HepG2 (cell line): ENCODE measurements around the gene CELSR3. TPM values are rescaled to one million over a fixed set of nuclear protein-coding genes. Genes with fewer than 3 reads are reported as not detected.

Experiments used
- CENPX ChIP-seq: sonication (generic); formaldehyde crosslinking; IDR thresholded peaks from 2 replicates; pipeline ENCODE4 v1.9.0; 2021; ENCODE audit warnings: mild to moderate bottlenecking, missing genetic modification reagents, moderate library complexity
- CHD4 ChIP-seq: fragments of 200-600 bp; sonication (generic); IDR thresholded peaks from 2 replicates; pipeline ENCODE4 v1.7.0; 2017; ENCODE audit warnings: mild to moderate bottlenecking, low read length, borderline replicate concordance
- CREM ChIP-seq, 2 experiments: sonication (generic) in 1 of 2; formaldehyde crosslinking in 1 of 2; IDR thresholded peaks; 2 replicates each; pipeline versions ENCODE4 v1.4.0 to v1.6.1; 2016 to 2020; ENCODE audit warnings: antibody characterized with exemption in 1 of 2, mild to moderate bottlenecking in 1 of 2, missing genetic modification reagents in 1 of 2
- HIVEP1 ChIP-seq: sonication (generic); formaldehyde crosslinking; IDR thresholded peaks from 2 replicates; pipeline ENCODE4 v1.4.0; 2020; ENCODE audit warnings: mild to moderate bottlenecking, missing genetic modification reagents
- JUNB ChIP-seq: sonication (generic); formaldehyde crosslinking; IDR thresholded peaks from 2 replicates; pipeline ENCODE4 v1.8.0; 2022; ENCODE audit warnings: missing genetic modification reagents, mild to moderate bottlenecking, borderline replicate concordance
- KDM3A ChIP-seq: IDR thresholded peaks from 2 replicates; pipeline ENCODE4 v1.6.1; 2018; ENCODE audit warnings: low read depth, missing compliant biosample characterization
- KLF9 ChIP-seq: IDR thresholded peaks from 2 replicates; pipeline ENCODE4 v1.6.1; 2016; ENCODE audit warnings: low read depth
- REL ChIP-seq: sonication (generic); formaldehyde crosslinking; conservative IDR thresholded peaks from 2 replicates; pipeline ENCODE4 v1.8.0; 2022; ENCODE audit warnings: mild to moderate bottlenecking, missing genetic modification reagents, moderate library complexity
- SIN3A ChIP-seq: IDR thresholded peaks from 2 replicates; pipeline ENCODE4 v1.6.1; 2011; ENCODE audit warnings: low read depth, mild to moderate bottlenecking, control low read depth, low read length, borderline replicate concordance
- SP1 ChIP-seq, 2 experiments: fragments of 450-650 bp in 1 of 2; sonication (generic) in 1 of 2; formaldehyde crosslinking in 1 of 2; IDR thresholded peaks; 2 replicates each; pipeline versions ENCODE4 v1.4.0 to v1.6.1; 2016 to 2020; ENCODE audit warnings: missing genetic modification reagents in 1 of 2
- SP4 ChIP-seq: sonication (generic); formaldehyde crosslinking; IDR thresholded peaks from 2 replicates; pipeline ENCODE4 v1.8.1; 2023; ENCODE audit warnings: mild to moderate bottlenecking, missing genetic modification reagents
- SRSF9 ChIP-seq: fragments of 200-400 bp; formaldehyde crosslinking; IDR thresholded peaks from 2 replicates; pipeline ENCODE4 v1.6.1; 2018; ENCODE audit warnings: borderline replicate concordance, mild to moderate bottlenecking, low read depth, low read length; ENCODE audit not compliant: insufficient read depth, poor library complexity, severe bottlenecking
- ZFP1 ChIP-seq: IDR thresholded peaks from 2 replicates; pipeline ENCODE4 v1.6.1; 2016
- ZNF160 ChIP-seq: sonication (generic); formaldehyde crosslinking; IDR thresholded peaks from 2 replicates; pipeline ENCODE4 v1.8.0; 2022; ENCODE audit warnings: mild to moderate bottlenecking, inconsistent platforms, missing genetic modification reagents
- ZNF256 ChIP-seq: sonication (generic); formaldehyde crosslinking; conservative IDR thresholded peaks from 2 replicates; pipeline ENCODE4 v1.4.0; 2020; ENCODE audit warnings: missing genetic modification reagents
- ZNF598 ChIP-seq: sonication (generic); formaldehyde crosslinking; IDR thresholded peaks from 2 replicates; pipeline ENCODE4 v1.5.1; 2020; ENCODE audit warnings: mild to moderate bottlenecking, missing genetic modification reagents, borderline replicate concordance
- ZNF652 ChIP-seq: IDR thresholded peaks from 2 replicates; pipeline ENCODE4 v1.6.1; 2016; ENCODE audit warnings: low read depth, borderline replicate concordance
- polyA plus RNA-seq, 8 experiments: library from polyadenylated mRNA; depleted of rRNA in 3 of 8; stranded (reverse) in 7 of 8; unstranded in 1 of 8; fragments of >200 nt; fragmentation: Illumina TruSeq in 4 of 8; extraction: Trizol in 4 of 8; gene quantifications; 2 replicates each; pipeline versions ENCODE4 v1.2.1 to v1.2.3, GENCODE V29; 2011 to 2016; ENCODE audit warnings: low read depth in 4 of 8, missing spikeins in 1 of 8, mixed read lengths in 1 of 8; ENCODE audit not compliant: insufficient read depth in 1 of 8
- total RNA-seq, 5 experiments: library from RNA; depleted of rRNA; stranded (reverse); fragments of >200 nt; fragmentation: Illumina TruSeq; extraction: Trizol; gene quantifications; 2 replicates each; pipeline ENCODE4 v1.2.3, GENCODE V29; 2016; ENCODE audit warnings: low read depth in 1 of 5
- TF ChIP-seq, protein P1 (sequence below): sonication (generic); formaldehyde crosslinking; IDR thresholded peaks from 2 replicates; pipeline ENCODE4 v1.5.1; 2020; ENCODE audit warnings: mild to moderate bottlenecking, missing genetic modification reagents, borderline replicate concordance
- TF ChIP-seq, protein P2 (sequence below): sonication (generic); formaldehyde crosslinking; IDR thresholded peaks from 2 replicates; pipeline ENCODE4 v1.8.1; 2023; ENCODE audit warnings: mild to moderate bottlenecking, missing genetic modification reagents, borderline replicate concordance
- TF ChIP-seq, protein P3 (sequence below): sonication (generic); formaldehyde crosslinking; IDR thresholded peaks from 2 replicates; pipeline ENCODE4 v1.8.1; 2022; ENCODE audit warnings: mild to moderate bottlenecking, missing genetic modification reagents
- TF ChIP-seq, protein P4 (sequence below): IDR thresholded peaks from 2 replicates; pipeline ENCODE4 v1.6.1; 2018; ENCODE audit warnings: missing genetic modification reagents, mild to moderate bottlenecking, missing compliant biosample characterization
- TF ChIP-seq, protein P5 (sequence below): sonication (generic); formaldehyde crosslinking; IDR thresholded peaks from 2 replicates; pipeline ENCODE4 v1.4.0; 2020; ENCODE audit warnings: missing genetic modification reagents, borderline replicate concordance
- TF ChIP-seq, protein P6 (sequence below): IDR thresholded peaks from 2 replicates; pipeline ENCODE4 v1.6.1; 2016; ENCODE audit warnings: low read depth, borderline replicate concordance

The CELSR3 gene
- total and polyA plus RNA-seq, 2 of the 13 experiments (the other 11 are each of a cell fraction or from before 2014, with no cell fraction given) = 5.4 to 6.7 TPM

DNA sequence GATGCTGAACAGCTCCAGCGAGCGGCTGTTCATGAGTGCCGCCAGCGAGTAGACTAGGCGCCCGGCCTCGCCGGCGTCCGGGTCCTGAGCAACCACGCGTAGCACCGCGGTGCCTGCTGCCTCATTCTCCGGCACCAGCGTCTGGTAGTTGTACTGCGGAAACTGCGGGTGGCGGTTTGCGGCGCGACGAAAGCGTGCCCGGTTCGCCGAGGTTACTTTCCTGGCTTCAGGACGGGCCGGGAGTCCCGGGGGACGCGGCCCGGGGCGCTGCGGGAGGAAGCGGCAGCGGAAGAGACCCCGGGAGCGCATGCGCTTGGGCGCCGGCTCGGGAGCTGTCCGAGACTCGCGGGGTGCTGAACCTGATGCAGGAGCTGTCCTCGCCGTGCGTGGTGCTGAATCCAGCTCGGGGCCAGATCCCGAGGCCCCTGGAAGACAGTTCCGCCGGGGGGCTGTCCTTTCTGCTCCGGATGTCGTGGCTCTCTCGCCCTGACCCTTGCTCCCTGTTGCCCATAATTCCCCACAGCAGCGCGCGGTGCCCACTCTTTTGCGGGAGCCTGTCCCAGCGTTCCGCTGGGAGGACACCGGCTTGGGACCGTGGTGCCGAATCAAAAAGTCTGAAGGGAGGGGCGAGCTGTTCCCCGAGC lies 1.1 kb downstream of the CELSR3 start (continued):
- TF ChIP-seq, protein P1, sequence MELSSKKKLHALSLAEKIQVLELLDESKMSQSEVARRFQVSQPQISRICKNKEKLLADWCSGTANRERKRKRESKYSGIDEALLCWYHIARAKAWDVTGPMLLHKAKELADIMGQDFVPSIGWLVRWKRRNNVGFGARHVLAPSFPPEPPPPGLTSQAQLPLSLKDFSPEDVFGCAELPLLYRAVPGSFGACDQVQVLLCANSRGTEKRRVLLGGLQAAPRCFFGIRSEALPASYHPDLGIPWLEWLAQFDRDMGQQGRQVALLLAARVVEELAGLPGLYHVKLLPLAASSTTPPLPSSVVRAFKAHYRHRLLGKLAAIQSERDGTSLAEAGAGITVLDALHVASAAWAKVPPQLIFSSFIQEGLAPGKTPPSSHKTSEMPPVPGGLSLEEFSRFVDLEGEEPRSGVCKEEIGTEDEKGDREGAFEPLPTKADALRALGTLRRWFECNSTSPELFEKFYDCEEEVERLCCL (CRISPR knock-in tag) = peak; percentile 100
- peak; percentile 100 for TF ChIP-seq ZNF256 (CRISPR knock-in tag)
- peak; percentile 100 for TF ChIP-seq REL (CRISPR knock-in tag)
- TF ChIP-seq KLF9 (CRISPR knock-in tag) = peak; percentile 100
- TF ChIP-seq, protein P2, sequence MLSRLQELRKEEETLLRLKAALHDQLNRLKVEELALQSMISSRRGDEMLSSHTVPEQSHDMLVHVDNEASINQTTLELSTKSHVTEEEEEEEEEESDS = peak; percentile 99
- TF ChIP-seq SP4 (CRISPR knock-in tag) = peak; percentile 98
- peak; percentile 100 for TF ChIP-seq ZNF598 (CRISPR knock-in tag)
- no peak for TF ChIP-seq CHD4
- TF ChIP-seq CREM (IDR thresholded peaks at IDR 0.05) = no peak
- peak; percentile 85 for TF ChIP-seq CREM (CRISPR knock-in tag; IDR thresholded peaks at IDR 0.05)
- peak; percentile 97 for TF ChIP-seq CENPX (CRISPR knock-in tag)
- peak; percentile 99 for TF ChIP-seq HIVEP1 (CRISPR knock-in tag)
- TF ChIP-seq ZFP1 (CRISPR knock-in tag) = peak; percentile 100
- TF ChIP-seq ZNF652 = peak; percentile 75
- TF ChIP-seq SP1 (IDR thresholded peaks at IDR 0.05) = no peak
- TF ChIP-seq SP1 (CRISPR knock-in tag; IDR thresholded peaks at IDR 0.05) = peak; percentile 88
- peak; percentile 99 for TF ChIP-seq JUNB
- TF ChIP-seq ZNF160 (CRISPR knock-in tag) = peak; percentile 100
- TF ChIP-seq, protein P3, sequence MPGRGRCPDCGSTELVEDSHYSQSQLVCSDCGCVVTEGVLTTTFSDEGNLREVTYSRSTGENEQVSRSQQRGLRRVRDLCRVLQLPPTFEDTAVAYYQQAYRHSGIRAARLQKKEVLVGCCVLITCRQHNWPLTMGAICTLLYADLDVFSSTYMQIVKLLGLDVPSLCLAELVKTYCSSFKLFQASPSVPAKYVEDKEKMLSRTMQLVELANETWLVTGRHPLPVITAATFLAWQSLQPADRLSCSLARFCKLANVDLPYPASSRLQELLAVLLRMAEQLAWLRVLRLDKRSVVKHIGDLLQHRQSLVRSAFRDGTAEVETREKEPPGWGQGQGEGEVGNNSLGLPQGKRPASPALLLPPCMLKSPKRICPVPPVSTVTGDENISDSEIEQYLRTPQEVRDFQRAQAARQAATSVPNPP (CRISPR knock-in tag) = peak; percentile 100
- TF ChIP-seq, protein P4, sequence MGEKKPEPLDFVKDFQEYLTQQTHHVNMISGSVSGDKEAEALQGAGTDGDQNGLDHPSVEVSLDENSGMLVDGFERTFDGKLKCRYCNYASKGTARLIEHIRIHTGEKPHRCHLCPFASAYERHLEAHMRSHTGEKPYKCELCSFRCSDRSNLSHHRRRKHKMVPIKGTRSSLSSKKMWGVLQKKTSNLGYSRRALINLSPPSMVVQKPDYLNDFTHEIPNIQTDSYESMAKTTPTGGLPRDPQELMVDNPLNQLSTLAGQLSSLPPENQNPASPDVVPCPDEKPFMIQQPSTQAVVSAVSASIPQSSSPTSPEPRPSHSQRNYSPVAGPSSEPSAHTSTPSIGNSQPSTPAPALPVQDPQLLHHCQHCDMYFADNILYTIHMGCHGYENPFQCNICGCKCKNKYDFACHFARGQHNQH = peak; percentile 100
- TF ChIP-seq, protein P5, sequence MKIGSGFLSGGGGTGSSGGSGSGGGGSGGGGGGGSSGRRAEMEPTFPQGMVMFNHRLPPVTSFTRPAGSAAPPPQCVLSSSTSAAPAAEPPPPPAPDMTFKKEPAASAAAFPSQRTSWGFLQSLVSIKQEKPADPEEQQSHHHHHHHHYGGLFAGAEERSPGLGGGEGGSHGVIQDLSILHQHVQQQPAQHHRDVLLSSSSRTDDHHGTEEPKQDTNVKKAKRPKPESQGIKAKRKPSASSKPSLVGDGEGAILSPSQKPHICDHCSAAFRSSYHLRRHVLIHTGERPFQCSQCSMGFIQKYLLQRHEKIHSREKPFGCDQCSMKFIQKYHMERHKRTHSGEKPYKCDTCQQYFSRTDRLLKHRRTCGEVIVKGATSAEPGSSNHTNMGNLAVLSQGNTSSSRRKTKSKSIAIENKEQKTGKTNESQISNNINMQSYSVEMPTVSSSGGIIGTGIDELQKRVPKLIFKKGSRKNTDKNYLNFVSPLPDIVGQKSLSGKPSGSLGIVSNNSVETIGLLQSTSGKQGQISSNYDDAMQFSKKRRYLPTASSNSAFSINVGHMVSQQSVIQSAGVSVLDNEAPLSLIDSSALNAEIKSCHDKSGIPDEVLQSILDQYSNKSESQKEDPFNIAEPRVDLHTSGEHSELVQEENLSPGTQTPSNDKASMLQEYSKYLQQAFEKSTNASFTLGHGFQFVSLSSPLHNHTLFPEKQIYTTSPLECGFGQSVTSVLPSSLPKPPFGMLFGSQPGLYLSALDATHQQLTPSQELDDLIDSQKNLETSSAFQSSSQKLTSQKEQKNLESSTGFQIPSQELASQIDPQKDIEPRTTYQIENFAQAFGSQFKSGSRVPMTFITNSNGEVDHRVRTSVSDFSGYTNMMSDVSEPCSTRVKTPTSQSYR (CRISPR knock-in tag) = peak; percentile 98
- TF ChIP-seq SRSF9 = no peak
- TF ChIP-seq SIN3A = peak; percentile 100
- TF ChIP-seq, protein P6, sequence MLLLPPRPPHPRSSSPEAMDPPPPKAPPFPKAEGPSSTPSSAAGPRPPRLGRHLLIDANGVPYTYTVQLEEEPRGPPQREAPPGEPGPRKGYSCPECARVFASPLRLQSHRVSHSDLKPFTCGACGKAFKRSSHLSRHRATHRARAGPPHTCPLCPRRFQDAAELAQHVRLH = peak; percentile 100
- peak; percentile 100 for TF ChIP-seq KDM3A (CRISPR knock-in tag)
